ENCODE data around the gene DOCK4.

GRCh38 chr7:112152186-112152585, 54.0 kb downstream of the DOCK4 start:
- TF ChIP-seq CTCF (IDR thresholded peaks at IDR 0.05) (no peak), POLR2A (IDR thresholded peaks at IDR 0.05) (no peak)

Measured in thyroid gland (tissue), 4 donors.